ENCODE results near the gene ALG5. TPM values are rescaled to one million over a fixed set of nuclear protein-coding genes. Genes with fewer than 3 reads are reported as not detected.

ALG5 gene
- total and polyA plus RNA-seq, 2 of the 4 experiments (the other 2 are of a cell fraction), result 19.4 to 21.9 TPM

- no CpG with 5 or more reads among the region's 3 CpGs for WGBS, 2 experiments (ENCODE audit: extremely low coverage in 2 of 2, insufficient read length in 1 of 2)
- intact Hi-C loops (cut with micrococcal nuclease), result loop anchor here (5.0 kb wide), 1 partner anchor 35 kb away; no protein-coding TSS in a partner anchor
- CTCF ChIA-PET, result no interaction called here
Measured at GRCh38 chr13:36917311-36917710, 81.8 kb downstream of the ALG5 start.

More at GRCh38 chr13:36917311-36917710, 81.8 kb downstream of the ALG5 start:
- Histone ChIP-seq H4K8ac (ENCODE audit: low read depth in 2 of 2, low read length in 2 of 2) (no peak overlapping the region), H3K14ac (replicated peaks; ENCODE audit: low read depth, low read length) (no peak overlapping the region), H3K4ac (ENCODE audit: low read depth, low read length) (no peak overlapping the region), H3K27ac (ENCODE audit: insufficient read depth, low read length) (no peak overlapping the region), H4K5ac (ENCODE audit: low read depth, low read length) (no peak overlapping the region), H2AFZ (replicated peaks; ENCODE audit: low read length, poor library complexity) (no peak overlapping the region), H4K91ac (ENCODE audit: insufficient read depth, low read depth, low read length) (no peak overlapping the region), H2AK5ac (ENCODE audit: low read depth, low read length) (no peak overlapping the region), H3K27me3 (ENCODE audit: control insufficient read depth, insufficient read depth, low read length) (no peaks in the 10 kb centered on the region), H4K20me1 (ENCODE audit: insufficient read depth, low read length) (peaks cover 5% of the 10 kb centered on the region; the same call in 1 of the 2 replicates), H3K18ac (ENCODE audit: low read depth, low read length) (no peak overlapping the region; the same call in 1 of the 2 replicates), H3K36me3 (ENCODE audit: control insufficient read depth, insufficient read depth, low read length) (no peaks in the 10 kb centered on the region), H3K9me3 (ENCODE audit: control insufficient read depth, insufficient read depth, low read length) (no peaks in the 10 kb centered on the region), H3K9me1 (ENCODE audit: insufficient read depth, low read length) (peaks cover 13% of the 10 kb centered on the region), H3K56ac (ENCODE audit: extremely low read depth, insufficient read depth, low read length) (no peak overlapping the region), H3K4me3 (ENCODE audit: insufficient read depth, low read depth, low read length) (no peak overlapping the region), H3K9ac (ENCODE audit: low read depth, low read length) (no peak overlapping the region), H2AK9ac (replicated peaks; ENCODE audit: low read depth, low read length, poor library complexity) (no peak overlapping the region), H2BK120ac (ENCODE audit: low read depth, low read length) (no peak overlapping the region), H3K4me1 (ENCODE audit: control insufficient read depth, insufficient read depth, low read length) (peaks cover 8% of the 10 kb centered on the region), H2BK15ac (ENCODE audit: low read depth, low read length) (0 out of 3 replicates have a peak overlapping the region, but pooled peaks have one; percentile 18), H2BK5ac (ENCODE audit: low read depth, low read length, poor library complexity, severe bottlenecking) (peak overlapping the region; percentile 42), H3K79me1 (ENCODE audit: low read depth in 1 of 2, low read length in 2 of 2) (peaks cover 15 to 47% of the 10 kb centered on the region in 2 experiments; a peak in 3 of 4 replicates), H2BK20ac (ENCODE audit: low read depth, low read length) (no peak overlapping the region), H3K4me2 (ENCODE audit: low read depth, low read length) (peak overlapping the region; percentile 52; the same call in 1 of the 2 replicates), H3K23ac (ENCODE audit: low read depth, low read length) (no peak overlapping the region)
- no TSS peak for BruUV-seq (replicated peaks)
- dilution Hi-C loops (cut with HindIII; ENCODE audit: low sequenced_read_pairs, unreplicated experiment), result no loop called here
- in situ Hi-C loops (cut with MboI; ENCODE audit: low sequenced_read_pairs), result no loop called here
- DNase-seq (peak; percentile 43), ATAC-seq (ENCODE audit: low read depth) (no peak)
- TF ChIP-seq MAFK (IDR thresholded peaks at IDR 0.05; ENCODE audit: low read depth, low read length) (no peak), BHLHE40 (IDR thresholded peaks at IDR 0.05; ENCODE audit: low read depth, low read length) (no peak), MXI1 (IDR thresholded peaks at IDR 0.05; ENCODE audit: borderline replicate concordance, low read depth, low read length) (no peak), SMC3 (IDR thresholded peaks at IDR 0.05; ENCODE audit: low read depth, low read length) (no peak), CEBPB (IDR thresholded peaks at IDR 0.05; ENCODE audit: low read depth, low read length) (no peak), NFE2L2 (IDR thresholded peaks at IDR 0.05; ENCODE audit: low read depth, low read length) (no peak), FOS (IDR thresholded peaks at IDR 0.05; ENCODE audit: low read depth, low read length) (no peak), RFX5 (IDR thresholded peaks at IDR 0.05; ENCODE audit: low read depth, low read length) (no peak), USF2 (IDR thresholded peaks at IDR 0.05; ENCODE audit: low read depth, low read length) (no peak), RAD21 (IDR thresholded peaks at IDR 0.05; ENCODE audit: low read length) (no peak), RCOR1 (IDR thresholded peaks at IDR 0.05; ENCODE audit: insufficient replicate concordance, low read length) (no peak), CHD1 (IDR thresholded peaks at IDR 0.05; ENCODE audit: low read depth, low read length) (no peak), POLR2A (IDR thresholded peaks at IDR 0.05; ENCODE audit: low read depth, low read length) (no peak), MAZ (IDR thresholded peaks at IDR 0.05; ENCODE audit: borderline replicate concordance, low read depth, low read length) (no peak), CTCF (conservative IDR thresholded peaks at IDR 0.05; ENCODE audit: low read depth, low read length) (no peak), ELK1 (IDR thresholded peaks at IDR 0.05; ENCODE audit: borderline replicate concordance, low read depth, low read length) (no peak)
- POLR2A ChIA-PET (ENCODE audit: unreplicated experiment), result no interaction called here

Measured in IMR-90 (cell line).